NCI-H1105 treated with DMSO at 0.1 percent for 48 hours (cell line): ENCODE results near the gene TSSK6.
A peak's percentile ranks its signal among the peaks of the same experiment; 100 is the strongest.

ENCODE experiments used
- DNase-seq: peaks from one replicate; lab custom pipeline; 2025; lab: John Stamatoyannopoulos, UW

The TSSK6 gene

DNA sequence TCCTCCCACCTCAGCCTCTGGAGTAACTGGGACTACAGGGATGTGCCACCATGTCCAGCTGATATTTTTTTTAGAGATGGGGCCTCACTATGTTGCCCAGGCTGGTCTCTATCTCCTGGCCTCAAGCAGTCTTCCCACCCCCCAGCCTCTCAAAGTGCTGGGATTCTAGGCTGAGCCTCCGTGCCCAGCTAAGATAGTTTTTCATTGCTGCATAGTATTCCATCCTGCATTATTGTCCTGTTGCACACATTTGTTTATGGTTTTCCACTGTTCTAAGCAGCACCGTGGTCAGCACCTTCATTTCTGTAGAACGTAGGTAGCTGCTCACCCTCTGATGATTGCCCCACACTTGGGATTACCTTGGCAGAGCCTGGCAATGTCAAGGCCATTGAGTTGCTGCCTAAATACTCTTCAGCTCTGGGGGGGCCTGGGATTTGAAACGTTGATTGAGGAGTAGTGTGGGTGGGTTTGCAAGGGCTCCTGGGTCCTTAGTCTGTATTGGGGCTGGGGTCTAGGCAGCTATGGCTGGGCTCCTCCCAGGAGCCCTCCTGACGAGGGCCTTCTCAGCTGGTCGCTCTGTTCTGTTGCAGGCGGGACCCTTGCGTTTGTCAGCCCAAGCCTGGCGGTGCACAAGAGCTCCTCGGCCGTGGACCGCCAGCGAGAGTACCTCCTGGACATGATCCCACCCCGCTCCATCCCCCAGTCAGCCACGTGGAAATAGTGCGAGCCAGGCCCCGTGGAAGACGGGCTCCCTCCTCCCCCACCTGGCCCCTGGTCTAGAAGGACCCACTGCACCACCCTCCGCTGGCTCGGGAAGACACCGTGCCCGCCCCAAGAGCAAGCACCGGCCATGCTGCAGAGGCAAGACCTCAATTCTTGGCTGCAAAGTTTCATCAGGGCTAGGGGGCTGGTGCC, 10.3 kb downstream of the TSSK6 start:
- DNase-seq = no peak

DNA sequence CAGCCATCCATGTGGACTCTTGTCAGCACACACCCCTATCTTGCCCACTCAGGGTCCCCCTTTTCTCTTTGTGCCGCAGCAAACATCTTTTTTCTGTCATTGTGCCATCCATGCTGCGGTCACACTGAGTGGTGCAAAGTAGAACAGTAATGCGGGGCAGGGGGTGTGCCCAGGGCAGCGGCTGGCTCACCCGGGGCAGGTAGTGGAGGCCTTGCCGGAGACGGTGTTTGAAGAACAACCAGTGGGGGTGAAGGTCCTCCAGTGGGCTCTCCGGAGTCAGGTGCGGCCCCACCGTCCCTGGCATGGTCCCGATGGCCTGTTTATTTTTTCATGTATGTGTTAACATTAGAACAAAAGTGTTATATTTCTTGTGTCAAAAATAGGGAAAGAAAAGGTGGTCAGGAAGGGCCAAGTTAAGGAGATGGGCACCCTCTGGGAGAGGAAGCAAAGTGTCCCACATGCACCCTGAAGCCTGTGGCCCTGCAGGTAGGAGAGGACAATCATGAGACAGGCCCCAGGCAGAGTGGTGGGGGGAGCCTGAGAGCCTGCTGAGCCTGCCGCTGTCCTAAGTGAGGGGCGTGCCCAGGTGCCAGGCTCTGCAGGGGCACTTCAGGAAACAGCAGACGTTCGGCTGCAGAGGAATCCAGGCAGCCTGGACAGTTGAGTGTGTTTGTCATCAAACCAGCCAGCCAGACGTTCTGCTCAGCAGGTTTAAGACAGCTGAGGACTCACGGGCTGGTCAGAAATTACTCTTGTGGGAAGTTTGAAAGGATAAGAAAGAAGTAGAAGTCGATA, 12.3 kb downstream of the TSSK6 start:
- no peak for DNase-seq

DNA sequence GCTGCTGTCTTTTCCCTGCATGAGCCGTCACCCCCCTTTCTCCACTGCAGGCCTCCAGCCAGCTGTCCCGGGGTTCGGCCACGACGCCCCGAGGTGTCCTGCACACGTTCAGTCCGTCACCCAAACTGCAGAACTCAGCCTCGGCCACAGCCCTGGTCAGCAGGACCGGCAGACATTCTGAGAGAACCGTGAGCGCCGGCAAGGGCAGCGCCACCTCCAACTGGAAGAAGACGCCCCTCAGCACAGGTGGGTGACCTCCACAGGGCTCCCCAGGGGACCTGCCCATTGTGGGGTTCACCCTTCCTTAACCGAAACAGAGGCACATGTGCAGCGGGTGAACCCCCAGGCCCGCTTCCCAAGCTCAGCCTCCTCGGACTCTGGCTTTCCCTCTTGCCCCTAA, 13.1 kb downstream of the TSSK6 start:
- no peak for DNase-seq

DNA sequence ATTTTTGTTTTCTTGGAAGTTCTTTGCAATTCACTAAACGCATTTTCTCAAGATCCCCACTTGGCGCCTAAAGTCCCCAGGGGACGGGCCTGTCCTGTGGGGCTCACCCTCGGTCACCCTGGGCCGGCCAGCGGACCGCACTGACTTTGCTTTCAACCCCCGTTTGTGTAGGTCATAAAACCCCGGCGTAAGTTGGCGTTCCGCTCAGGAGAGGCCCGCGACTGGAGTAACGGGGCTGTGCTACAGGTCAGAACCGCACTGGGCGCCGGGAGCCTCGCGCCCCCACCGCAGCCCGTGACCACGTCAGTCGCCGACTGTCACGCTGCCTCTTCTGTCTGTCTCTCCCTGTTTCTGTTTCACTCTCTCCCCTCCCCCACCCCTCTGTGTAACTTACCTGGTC, 13.6 kb downstream of the TSSK6 start:
- no peak for DNase-seq

DNA sequence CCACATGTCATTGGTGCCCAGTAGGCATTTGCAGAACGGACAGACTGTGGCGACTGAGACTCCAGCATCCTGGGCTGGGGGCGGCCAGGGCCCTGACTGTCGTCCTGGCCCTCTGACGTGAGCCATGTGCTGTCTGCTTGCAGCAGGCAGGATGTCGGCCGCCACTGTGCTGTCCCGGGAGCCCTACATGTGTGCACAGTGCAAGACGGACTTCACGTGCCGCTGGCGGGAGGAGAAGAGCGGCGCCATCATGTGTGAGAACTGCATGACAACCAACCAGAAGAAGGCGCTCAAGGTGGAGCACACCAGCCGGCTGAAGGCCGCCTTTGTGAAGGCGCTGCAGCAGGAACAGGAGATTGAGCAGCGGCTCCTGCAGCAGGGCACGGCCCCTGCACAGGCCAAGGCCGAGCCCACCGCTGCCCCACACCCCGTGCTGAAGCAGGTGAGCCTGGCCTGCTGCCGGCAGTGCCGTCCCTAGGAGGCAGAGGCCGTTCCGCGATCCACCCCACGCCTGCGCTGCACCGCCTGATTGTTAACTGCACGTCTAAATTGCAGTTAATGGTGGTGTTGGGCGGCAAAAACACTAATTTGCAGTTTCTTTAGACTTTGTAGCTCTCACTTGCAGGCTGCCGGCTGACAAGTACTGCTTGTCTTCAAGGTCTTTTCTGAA, 14.2 kb downstream of the TSSK6 start:
- no peak for DNase-seq

DNA sequence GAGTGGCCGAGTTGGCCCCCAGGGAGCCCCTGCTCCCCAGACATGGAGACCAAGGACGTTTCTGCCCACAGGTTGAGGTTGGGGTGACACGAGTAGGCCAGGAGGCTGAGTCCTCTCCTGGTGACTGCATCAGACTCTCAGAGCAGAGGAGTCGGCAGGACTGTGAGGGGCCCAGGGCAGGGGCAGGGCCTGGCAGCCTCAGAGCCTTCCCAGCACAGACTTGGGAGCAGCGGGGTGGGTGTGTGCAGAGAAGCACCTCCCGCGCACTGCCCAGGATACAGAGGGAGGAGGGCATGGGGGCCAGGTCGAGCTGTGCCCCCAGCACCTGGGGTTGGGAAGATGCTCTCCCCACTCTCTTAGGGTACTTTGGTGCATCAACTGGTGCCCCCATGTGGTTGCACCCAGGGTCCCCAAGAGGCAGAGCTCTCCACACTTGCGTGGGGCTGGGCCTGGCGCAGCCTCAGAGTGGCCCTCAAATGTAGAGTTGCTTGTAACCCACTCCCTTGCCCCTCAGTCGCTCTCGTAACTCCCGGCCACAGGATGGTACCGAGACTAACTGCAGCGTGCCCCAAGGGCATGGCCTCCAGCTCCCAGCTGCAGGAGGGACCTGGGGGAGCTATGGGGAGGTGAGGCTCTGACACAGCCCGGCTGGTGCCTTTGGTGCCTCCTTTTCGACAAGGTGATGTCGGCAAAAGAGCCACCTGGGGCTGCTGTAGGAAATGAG, 15.9 kb downstream of the TSSK6 start:
- no peak for DNase-seq

DNA sequence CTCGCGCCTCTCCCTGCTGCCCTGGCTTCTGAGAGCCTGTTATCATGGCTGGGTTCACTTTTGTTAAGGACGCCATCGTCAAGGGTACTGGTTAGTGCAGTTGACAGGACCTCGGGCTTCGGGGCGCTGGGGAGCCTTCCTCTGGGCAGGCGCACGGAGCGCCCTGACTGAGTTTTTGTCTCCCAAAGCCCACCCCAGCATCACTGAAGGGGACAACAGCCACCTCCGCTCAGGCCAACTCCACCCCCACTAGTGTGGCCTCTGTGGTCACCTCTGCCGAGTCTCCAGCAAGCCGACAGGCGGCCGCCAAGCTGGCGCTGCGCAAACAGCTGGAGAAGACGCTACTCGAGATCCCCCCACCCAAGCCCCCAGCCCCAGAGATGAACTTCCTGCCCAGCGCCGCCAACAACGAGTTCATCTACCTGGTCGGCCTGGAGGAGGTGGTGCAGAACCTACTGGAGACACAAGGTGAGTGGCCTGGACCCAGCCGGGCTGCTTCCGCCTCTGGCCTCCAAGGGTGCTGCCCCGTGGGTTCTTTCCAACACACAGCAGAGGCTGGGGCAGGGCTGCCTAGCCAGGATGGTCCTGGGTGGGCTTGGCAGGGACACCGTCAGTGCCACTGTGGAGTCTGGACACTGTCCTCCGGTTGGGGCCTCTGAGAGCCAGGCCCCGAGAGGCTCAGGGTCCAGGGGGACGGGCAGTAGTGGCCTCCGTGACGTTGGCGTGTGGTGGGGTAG, 16.9 kb downstream of the TSSK6 start:
- no peak for DNase-seq

DNA sequence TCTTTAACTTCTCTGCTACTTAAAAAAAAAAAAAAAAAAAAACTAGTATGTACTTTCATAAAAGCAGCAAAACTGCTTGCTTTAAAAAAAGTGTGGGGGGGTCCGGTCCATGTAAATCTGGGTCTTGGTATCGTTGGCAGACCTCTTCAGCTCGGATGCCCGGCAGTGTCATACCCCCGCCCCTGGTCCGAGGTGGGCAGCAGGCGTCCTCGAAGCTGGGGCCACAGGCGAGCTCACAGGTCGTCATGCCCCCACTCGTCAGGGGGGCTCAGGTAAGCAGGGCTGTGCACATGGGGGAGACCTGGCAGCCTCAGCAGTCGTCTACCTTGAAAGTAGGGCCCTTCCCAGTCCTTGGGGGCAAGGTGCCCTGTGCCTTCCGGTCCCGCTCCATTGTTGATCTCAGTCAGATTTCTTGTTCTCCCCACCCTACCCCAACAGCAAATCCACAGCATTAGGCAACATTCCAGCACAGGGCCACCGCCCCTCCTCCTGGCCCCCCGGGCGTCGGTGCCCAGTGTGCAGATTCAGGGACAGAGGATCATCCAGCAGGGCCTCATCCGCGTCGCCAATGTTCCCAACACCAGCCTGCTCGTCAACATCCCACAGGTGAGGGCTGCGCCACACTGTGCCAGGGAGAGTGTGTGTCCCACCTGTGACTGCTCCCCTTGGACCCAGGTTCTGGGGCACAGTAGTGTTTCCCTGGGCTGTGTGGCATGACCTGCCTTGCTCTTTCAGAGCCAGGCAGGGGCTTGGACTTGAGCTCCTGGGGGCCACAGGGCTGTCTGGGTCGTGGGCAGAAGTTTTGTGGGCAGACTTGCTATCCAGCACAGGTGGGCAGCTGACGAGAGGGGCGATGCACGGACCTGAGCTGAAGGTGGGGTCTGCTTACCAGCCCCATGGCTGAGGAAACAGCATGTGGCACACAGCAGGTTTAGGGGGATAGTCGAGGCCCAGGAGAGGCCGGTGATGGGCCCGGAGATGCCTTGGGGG, 19.4 kb downstream of the TSSK6 start:
- no peak for DNase-seq

DNA sequence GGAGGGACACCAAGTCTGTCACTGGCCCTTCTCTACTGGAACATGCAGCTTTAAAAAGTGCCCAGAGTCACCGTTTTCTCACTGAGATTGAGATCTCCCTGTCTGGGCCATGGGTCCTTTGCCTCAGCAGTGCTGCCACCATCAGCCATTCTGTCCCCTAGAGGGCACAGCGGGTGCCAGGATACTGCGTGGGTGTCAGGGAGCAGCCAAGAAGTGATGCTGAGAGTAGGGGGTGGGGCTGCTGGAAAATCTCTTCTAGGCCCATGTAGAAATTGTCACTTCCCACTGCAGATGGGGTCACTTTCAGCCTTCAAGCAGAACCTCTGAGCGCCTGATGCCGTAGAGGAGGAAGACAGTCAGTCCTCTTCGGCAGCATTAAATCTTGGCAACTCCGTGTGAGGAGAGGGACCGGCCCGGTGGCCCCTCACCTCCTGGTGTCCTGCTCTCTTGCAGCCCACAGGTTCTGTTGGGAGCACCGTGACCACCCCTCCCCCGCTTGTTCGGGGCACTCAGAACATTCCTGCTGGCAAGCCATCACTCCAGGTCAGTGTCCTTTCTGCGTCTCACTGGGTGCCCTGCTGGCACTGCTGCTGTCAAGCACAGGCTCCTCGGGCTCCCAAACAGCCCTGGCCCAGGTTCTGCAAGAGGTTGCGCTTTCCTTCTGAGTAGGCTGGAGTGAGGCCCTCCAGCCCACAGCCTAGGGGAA, 21.4 kb downstream of the TSSK6 start:
- DNase-seq = no peak

DNA sequence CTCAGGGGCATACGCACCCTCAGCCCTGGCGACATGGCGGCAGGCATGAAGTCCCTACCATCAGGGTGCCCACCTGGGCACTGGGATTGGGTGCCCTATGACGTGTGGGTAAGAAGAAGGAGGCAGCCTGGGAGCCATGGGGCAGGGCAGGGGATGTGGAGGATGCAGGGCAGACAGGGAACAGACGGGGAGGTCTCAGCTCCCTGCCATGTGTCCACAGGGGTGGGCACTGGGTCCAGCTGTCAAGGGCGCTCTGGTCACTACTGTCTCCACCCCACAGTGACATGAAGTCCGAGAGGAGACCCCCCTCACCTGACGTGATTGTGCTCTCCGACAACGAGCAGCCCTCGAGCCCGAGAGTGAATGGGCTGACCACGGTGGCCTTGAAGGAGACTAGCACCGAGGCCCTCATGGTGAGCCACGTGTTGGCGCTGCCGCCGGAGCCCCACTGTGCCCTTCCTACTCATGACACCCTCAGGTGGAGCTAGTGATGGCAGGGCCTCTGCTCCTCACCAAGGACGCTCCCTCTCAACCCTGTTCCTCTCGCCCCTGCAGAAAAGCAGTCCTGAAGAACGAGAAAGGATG, 23.2 kb downstream of the TSSK6 start:
- no peak for DNase-seq

DNA sequence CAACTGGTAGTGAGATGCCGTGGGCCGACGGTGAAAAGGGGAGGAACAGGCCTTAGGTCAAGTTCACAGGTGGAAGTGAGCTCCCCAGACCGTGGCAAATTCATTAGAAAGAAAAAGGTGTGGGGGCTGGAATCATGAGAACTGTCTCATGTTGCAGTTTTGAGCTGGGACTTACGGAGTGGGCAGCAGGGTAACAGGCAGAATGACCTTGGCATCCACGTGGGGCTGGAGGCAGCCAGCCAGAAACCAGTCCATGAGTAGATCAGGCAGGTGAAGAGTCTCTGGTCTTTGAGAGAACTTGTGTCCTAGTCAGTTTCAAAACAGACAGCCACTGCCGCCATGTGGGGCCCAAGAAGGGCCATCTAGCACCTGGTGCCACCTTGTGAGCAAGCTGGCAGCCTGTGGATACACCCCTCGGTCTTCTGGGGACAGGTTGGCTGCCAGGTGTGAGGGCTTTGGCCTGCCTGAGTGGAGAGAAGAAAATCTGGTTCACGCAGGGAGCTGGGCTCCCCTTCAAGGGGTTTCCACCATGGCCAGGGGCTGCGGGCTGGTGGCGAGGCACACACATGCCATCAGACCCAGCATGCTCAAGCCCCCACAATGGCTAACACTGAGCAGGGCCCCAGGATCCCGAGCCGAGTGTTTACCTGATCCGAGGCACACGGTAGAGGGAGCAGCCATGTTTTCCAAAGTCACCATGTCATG, 23.9 kb downstream of the TSSK6 start:
- no peak for DNase-seq

DNA sequence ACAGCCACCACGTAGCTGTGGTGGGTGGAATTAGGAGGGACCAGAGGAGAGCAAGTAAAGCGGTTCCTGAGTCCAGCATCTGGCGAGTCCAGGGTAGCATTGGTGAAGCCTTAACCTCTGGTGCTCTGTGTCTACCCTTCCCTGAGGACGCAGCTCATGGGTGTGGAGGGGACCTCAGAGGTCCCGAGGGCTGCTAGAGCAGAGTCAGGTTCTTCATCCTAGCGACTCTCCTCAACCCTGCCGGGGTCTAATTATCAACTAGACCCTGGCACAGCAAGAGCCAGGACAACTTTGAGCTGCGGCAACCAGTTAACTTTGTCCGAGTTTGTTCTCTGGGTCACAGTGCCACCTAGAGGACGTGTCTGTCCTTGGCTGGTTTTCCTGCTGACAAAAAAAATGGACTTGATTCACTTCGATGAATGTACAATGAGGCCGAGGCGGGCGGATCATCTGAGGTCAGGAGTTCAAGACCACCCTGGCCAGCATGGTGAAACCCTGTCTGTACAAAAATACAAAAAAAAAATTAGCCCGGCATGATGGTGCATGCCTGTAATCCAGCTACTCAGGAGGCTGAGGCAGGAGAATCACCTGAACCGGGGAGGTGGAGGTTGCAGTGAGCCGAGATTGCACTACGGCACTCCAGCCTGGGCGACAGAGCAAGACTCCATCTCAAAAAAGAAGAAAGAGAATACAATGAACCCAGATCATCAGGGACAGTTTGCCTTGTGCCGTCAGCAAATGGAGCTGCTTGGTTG, 25.0 kb downstream of the TSSK6 start:
- peak; percentile 80 for DNase-seq

DNA sequence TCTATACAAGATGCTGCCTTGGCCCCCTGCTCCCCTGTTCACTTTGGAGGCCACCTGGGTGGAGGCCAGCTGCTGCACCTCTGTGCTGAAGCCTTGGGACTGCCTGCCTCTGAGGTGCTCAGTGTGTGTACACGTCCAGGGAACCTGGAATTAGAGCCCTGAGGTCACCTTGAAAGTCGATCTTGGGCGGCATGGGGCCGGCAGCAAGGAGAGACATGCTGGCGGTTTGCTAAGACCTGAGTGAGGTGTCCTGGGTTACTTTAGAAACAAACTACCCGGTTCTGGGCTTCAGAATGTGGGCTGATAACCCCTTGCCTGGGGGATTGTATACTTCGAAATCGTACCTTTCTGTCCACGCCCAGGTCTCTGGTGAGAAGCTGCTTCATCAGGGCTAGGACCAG, 25.5 kb downstream of the TSSK6 start:
- DNase-seq = no peak

DNA sequence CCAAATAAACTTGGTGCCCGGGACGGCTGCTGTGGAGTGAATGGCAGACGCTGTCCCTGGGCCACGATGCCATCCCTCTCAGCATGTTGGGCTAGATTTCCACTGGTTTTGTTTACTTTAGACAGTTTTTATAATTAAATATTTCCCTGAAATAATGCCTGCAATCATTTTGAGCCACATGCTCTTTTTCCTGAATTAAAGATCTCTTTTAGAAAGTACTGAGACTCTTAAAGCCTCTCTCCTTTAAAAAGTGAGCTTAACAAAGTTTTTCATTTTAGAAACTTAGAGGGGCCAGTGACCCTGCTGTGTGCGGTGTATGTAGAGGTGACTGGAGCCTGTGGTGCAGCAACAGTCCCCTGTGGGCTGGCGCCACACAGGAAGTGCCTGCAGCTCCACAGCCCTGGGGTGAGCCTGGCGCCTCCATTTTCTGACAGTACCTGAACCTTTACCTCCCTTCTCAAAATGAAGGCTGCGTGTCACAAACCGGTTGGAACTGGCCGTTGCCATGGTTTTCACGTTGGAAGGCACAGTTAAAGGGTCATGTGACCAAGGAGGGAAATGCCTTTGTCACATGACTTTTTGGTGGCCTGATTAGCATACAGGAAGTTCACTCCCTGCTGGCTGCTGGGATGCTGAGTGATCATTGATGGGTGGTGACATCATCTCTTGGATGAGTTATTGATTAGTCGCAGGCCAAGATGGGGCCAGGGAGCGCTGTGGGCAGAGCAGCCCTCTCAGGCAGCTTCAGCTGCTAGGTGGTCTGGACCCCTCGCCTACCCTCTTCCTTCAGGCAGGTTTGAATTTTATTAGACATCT, 26.3 kb downstream of the TSSK6 start:
- peak; percentile 93 for DNase-seq

DNA sequence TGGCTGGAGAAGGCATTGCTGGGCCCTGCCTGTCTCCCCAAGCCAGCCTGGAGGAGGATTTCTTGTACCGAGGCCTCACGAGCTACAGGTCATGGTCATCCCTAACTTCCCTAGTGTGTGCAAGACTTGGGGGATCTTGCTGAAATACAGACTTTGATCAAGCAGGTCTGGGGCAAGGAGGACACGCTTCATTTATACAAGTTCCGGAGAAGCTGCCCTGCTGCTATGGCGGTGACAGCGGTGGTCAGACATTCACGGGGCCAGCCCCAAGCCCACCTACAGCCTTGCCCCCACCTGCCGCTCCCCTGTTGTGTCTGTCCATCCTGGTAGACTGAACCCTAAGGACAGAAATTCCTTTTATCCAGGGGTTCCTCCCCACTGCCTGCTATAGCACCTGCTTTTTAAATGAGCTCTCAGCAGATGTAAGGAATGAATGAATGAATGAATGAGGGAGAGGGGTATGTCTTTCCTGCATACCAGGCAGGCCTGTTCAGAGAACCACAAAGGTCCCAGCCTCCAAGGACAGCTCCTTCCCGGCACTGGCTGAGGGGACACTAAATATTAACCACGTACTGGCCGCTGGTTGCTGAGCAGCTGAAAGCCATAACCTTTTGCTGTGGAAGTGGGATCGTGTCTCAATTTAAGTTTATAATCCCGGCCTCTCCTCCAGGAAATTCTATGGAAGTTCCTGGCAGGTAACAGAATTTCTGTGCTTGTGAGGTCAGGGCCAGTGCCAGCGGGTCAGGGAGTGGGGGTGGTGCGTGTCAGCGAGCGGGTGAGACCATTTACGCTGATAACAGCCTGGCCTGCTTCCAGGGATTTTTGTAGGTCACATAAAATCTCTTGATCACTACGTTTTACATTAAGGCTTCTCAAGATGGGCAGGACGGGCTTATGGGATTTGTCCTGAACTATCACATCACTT, 27.1 kb downstream of the TSSK6 start:
- peak; percentile 26 for DNase-seq
